Upper lobe of right lung (tissue), 1 donor: ENCODE data around the gene OSBPL8. TPM values are rescaled to one million over a fixed set of nuclear protein-coding genes. Genes with fewer than 3 reads are reported as not detected.

ENCODE experiments used
- ATAC-seq: fragments of 200-7000 bp; cut with Tn5 transposase; one replicate; pipeline ENCODE4 v1.9.1; 2020; ENCODE audit warnings: mild to moderate bottlenecking, moderate library complexity
- DNase-seq: peaks from one replicate; pipeline ENCODE4 v3.0.0-alpha.2; 2020
- H3K27ac ChIP-seq: fragments of 200-600 bp; one replicate; pipeline ENCODE4 v1.8.0; 2022
- H3K27me3 ChIP-seq: fragments of 200-600 bp; one replicate; pipeline ENCODE4 v1.8.0; 2022; ENCODE audit warnings: mild to moderate bottlenecking
- H3K36me3 ChIP-seq: fragments of 200-600 bp; one replicate; pipeline ENCODE4 v1.8.0; 2022
- H3K4me1 ChIP-seq: fragments of 200-600 bp; one replicate; pipeline ENCODE4 v1.8.0; 2022
- H3K4me3 ChIP-seq: fragments of 200-600 bp; one replicate; pipeline ENCODE4 v1.8.0; 2022; ENCODE audit warnings: mild to moderate bottlenecking
- H3K9me3 ChIP-seq: fragments of 200-600 bp; one replicate; pipeline ENCODE4 v1.8.0; 2022
- intact Hi-C: fragments of 100-400 bp; cut with DNase I; formaldehyde crosslinking; loops from one replicate; pipeline ENCODE4 v1.11.0; 2022
- total RNA-seq: library from RNA; stranded (reverse); fragmentation: NEBNext Ultra II Directional; extraction: Animal tissue kit (Norgen Biotek cat#: 25700); gene quantifications from one replicate; pipeline ENCODE4 v1.2.1, GENCODE V29; 2021
- TF ChIP-seq, protein P1 (sequence below): fragments of 200-600 bp; IDR thresholded peaks from one replicate; pipeline ENCODE4 v1.8.0; 2022; ENCODE audit warnings: antibody characterized with exemption
- donor health status: DM: no; HTN: yes; CAD: no; lungs with severe emphysema.

The OSBPL8 gene
- total RNA-seq, 1 donor from 2014 or later, result 97.3 TPM

DNA sequence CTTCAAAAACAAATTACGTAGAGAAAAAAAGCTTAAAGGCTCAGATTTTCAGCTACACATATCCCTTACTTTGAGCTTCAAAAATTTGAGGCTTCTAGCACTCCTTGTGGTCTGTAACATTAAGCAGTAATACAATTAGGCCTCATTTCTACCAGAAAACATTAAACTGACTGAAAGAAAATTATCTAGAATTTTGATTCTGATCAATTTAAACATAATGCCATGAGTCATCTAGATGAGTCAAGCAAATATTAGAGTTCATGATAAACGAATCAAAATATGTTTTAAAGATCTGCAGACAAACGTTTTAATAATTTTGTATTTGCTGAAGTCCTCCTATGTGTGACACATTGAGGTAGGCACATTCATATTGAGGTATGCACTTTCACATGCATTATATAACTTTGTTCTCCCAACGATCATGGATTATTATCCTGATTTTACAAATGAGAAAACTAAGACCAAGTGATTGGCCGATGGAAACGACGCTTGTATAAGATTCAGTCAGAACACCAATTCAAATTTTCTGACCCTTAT, 4.3 kb downstream of the OSBPL8 start:
- Histone ChIP-seq H3K27me3 (no peaks in the 10 kb centered on the region), H3K4me1 (peaks cover 31% of the 10 kb centered on the region), H3K36me3 (no peaks in the 10 kb centered on the region), H3K9me3 (no peaks in the 10 kb centered on the region), H3K4me3 (no peak overlapping the region), H3K27ac (no peak overlapping the region)
- intact Hi-C loops, result no loop called here
- ATAC-seq (no peak), DNase-seq (no peak)
- TF ChIP-seq, protein P1, sequence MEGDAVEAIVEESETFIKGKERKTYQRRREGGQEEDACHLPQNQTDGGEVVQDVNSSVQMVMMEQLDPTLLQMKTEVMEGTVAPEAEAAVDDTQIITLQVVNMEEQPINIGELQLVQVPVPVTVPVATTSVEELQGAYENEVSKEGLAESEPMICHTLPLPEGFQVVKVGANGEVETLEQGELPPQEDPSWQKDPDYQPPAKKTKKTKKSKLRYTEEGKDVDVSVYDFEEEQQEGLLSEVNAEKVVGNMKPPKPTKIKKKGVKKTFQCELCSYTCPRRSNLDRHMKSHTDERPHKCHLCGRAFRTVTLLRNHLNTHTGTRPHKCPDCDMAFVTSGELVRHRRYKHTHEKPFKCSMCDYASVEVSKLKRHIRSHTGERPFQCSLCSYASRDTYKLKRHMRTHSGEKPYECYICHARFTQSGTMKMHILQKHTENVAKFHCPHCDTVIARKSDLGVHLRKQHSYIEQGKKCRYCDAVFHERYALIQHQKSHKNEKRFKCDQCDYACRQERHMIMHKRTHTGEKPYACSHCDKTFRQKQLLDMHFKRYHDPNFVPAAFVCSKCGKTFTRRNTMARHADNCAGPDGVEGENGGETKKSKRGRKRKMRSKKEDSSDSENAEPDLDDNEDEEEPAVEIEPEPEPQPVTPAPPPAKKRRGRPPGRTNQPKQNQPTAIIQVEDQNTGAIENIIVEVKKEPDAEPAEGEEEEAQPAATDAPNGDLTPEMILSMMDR, result no peak

DNA sequence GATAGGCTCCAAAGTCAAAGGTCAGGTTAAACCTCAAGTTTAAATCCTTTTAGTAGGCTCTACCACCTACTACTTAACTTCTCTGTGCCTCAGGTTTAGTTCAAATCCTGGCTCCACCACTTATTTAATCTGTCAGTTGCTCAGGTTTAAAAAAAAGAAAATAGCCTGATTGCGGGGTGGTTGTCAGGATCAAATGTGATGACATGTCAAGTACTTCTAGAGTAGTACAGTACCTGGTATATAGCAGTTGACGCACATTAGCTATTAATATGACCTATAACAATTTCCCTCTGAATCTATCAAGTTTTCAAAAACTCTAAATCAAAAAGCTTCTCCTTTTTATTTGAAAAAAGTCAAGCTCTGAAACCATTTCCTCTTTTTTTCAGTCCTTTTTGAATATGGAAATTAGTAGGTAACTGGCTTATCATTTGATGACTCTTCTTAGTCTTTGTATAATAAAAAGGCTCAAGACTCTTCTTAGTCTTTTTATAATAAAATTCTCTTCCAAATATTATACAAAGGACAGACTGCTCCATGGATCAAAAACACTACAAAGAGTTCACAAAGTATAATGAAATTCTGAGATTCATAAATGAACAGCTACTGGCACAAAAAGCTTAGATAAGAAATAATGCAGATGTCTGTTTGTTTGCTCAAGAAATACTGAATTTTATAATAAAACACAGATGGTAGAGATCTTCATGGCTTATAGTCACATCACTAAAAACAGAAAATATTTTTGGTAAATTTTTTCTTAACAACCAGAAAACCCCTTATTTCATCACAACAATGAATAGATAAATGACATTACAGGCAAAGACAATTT, 5.0 kb downstream of the OSBPL8 start:
- DNase-seq (no peak), ATAC-seq (no peak)
- Histone ChIP-seq H3K9me3 (no peaks in the 10 kb centered on the region), H3K27me3 (no peaks in the 10 kb centered on the region), H3K4me3 (no peak overlapping the region), H3K4me1 (peaks cover 28% of the 10 kb centered on the region), H3K36me3 (no peaks in the 10 kb centered on the region), H3K27ac (no peak overlapping the region)
- intact Hi-C loops, result no loop called here
- TF ChIP-seq, protein P1, result no peak

DNA sequence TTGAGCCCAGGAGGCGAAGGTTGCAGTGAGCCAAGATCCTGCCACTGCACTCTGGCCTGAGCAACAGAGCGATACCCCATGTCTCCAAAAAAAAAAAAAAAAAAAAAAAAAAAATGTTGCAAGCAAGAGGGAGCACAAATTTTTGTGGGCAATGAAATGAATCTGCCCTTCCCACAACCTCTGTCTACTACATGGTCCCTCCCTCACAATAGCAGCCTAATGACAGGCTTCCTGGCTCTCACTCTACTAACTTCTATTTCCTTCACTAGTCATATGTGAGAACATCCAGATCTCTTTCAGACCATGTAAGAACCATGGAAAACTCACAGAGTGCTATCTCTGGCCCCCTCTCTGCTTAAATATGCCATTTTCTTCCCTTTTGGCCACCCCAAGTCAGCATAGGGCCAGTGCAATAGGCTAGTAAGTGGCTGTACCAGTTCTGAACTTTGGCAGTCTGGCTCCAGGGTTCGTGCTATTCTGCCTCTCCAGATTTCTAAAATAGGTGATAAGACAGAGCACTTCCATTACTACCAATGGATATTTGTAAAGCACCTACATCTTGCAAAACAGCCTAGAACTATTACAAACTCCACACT, 7.1 kb downstream of the OSBPL8 start:
- no peak for DNase-seq
- Histone ChIP-seq H3K27me3 (no peaks in the 10 kb centered on the region), H3K4me3 (no peak overlapping the region), H3K27ac (no peak overlapping the region), H3K9me3 (no peaks in the 10 kb centered on the region), H3K4me1 (peaks cover 28% of the 10 kb centered on the region), H3K36me3 (no peaks in the 10 kb centered on the region)
- ATAC-seq, result no peak
- intact Hi-C loops, result no loop called here
- TF ChIP-seq, protein P1, result no peak

DNA sequence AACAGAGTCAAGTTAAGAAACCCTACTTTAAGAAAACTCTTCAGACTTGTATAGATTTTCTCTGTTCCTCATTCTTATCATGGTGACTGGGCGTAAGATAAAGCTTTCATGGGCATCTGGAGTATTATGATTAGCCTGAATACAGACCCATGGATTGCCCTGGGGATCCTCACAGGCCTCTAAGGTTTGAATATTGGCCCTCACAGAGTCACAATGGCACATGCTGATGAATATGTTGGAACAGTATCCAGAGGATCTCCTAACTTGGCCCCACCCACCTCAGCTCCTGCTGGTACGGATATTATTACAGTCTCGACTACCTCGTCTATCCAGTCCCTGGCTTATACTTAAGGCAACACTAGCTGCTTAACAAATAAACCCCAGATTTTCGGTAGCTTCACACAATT, 8.1 kb downstream of the OSBPL8 start:
- ATAC-seq (no peak), DNase-seq (no peak)
- H3K4me1 ChIP-seq, result peaks cover 23% of the 10 kb centered on the region
- H3K4me3 ChIP-seq, result no peak overlapping the region
- H3K27me3 ChIP-seq, result no peaks in the 10 kb centered on the region
- TF ChIP-seq, protein P1, result no peak
- intact Hi-C loops, result no loop called here
- no peak overlapping the region for H3K27ac ChIP-seq
- H3K36me3 ChIP-seq, result no peaks in the 10 kb centered on the region
- no peaks in the 10 kb centered on the region for H3K9me3 ChIP-seq

DNA sequence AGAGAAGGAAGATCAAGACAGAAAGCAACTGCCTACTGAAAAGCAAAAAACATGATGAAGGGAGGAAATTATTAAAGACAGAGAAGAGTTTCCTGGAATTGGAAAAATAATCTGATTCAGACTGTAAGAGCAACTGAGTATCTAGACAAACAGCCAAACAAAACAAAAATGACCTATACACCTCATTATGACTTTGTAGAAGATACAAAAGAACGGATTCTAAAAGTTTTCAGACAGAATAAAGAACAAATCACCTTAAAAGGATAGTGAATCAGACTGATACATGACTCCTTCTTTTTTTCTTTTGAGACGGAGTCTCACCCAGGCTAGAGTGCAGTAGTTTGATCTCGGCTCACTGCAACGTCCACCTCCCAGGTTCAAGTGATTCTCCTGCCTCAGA, 10.4 kb downstream of the OSBPL8 start:
- DNase-seq (no peak), ATAC-seq (no peak)
- intact Hi-C loops, result no loop called here
- H3K4me1 ChIP-seq, result peaks cover 24% of the 10 kb centered on the region
- no peak overlapping the region for H3K4me3 ChIP-seq
- H3K27me3 ChIP-seq, result no peaks in the 10 kb centered on the region
- no peaks in the 10 kb centered on the region for H3K9me3 ChIP-seq
- TF ChIP-seq, protein P1, result no peak
- no peaks in the 10 kb centered on the region for H3K36me3 ChIP-seq
- H3K27ac ChIP-seq, result no peak overlapping the region
